Gastroesophageal sphincter (tissue), 4 donors: ENCODE data around the gene FFAR3. TPM values are rescaled to one million over a fixed set of nuclear protein-coding genes. Genes with fewer than 3 reads are reported as not detected.

Experiments used
- ATAC-seq: fragments of 150-250 bp; one replicate; pipeline ENCODE4 v1.9.1; 2016; ENCODE audit warnings: mild to moderate bottlenecking, moderate library complexity
- H3K27ac ChIP-seq, 4 donors: fragments of 200-600 bp; sonication (generic) in 3 of 4; 1 replicate in 3 of 4; 2 replicates in 1 of 4; pipeline ENCODE4 v1.5.1; 2016 to 2019
- H3K27me3 ChIP-seq: fragments of 200-600 bp; sonication (generic); one replicate; pipeline ENCODE4 v1.5.1; 2019
- H3K36me3 ChIP-seq, 2 donors: fragments of 200-600 bp; sonication (generic); one replicate each; pipeline ENCODE4 v1.5.1; 2019; ENCODE audit warnings: control low read depth in 1 of 2
- H3K4me1 ChIP-seq, 3 donors: fragments of 200-600 bp; sonication (generic); 1 replicate in 2 of 3; 2 replicates in 1 of 3; pipeline ENCODE4 v1.5.1; 2016 to 2019; ENCODE audit warnings: control low read depth in 2 of 3
- H3K4me3 ChIP-seq, 2 donors: fragments of 200-600 bp; sonication (generic); one replicate each; pipeline ENCODE4 v1.5.1; 2019; ENCODE audit warnings: mild to moderate bottlenecking in 1 of 2, moderate library complexity in 1 of 2
- H3K9me3 ChIP-seq, 3 donors: fragments of 200-600 bp; sonication (generic); one replicate each; pipeline ENCODE4 v1.5.1; 2017 to 2019; ENCODE audit warnings: control low read depth in 2 of 3
- EP300 ChIP-seq: sonication (generic); formaldehyde crosslinking; IDR thresholded peaks from one replicate; pipeline ENCODE4 v1.6.1; 2017; ENCODE audit warnings: antibody characterized with exemption, mild to moderate bottlenecking
- POLR2A ChIP-seq, 2 donors: fragments of 450-650 bp; IDR thresholded peaks; one replicate each; pipeline ENCODE4 v1.6.1; 2017; ENCODE audit warnings: antibody characterized with exemption in 2 of 2, mild to moderate bottlenecking in 2 of 2, moderate library complexity in 1 of 2
- POLR2AphosphoS5 ChIP-seq: sonication (generic); formaldehyde crosslinking; IDR thresholded peaks from one replicate; pipeline ENCODE4 v1.6.1; 2017; ENCODE audit warnings: antibody characterized with exemption
- WGBS, 2 donors: methylation state at CpG; one replicate each; pipeline ENCODE4 v1.1.5; 2018; ENCODE audit warnings: low coverage in 1 of 2; 5-methylcytosine and 5-hydroxymethylcytosine counted together
- total RNA-seq, 4 donors: library from RNA; depleted of rRNA; stranded (reverse); fragments of >200 nt; gene quantifications; one replicate each; pipeline ENCODE4 v1.1.0, GENCODE V29; 2016
- TF ChIP-seq, protein P1 (sequence below), 4 experiments: fragments of 200-600 bp in 2 of 4; fragments of 450-650 bp in 2 of 4; sonication (generic) in 1 of 4; IDR thresholded peaks; one replicate each; pipeline ENCODE4 v1.5.1; 2017 to 2019; ENCODE audit warnings: antibody characterized with exemption in 4 of 4, mild to moderate bottlenecking in 2 of 4, moderate library complexity in 2 of 4

Gene FFAR3
- total RNA-seq, 4 donors from 2014 or later = 0.13 TPM; not detected in 3

- H3K36me3 ChIP-seq = no peaks in the 10 kb centered on the region
- no peaks in the 10 kb centered on the region for H3K9me3 ChIP-seq
- no peaks in the 10 kb centered on the region for H3K4me1 ChIP-seq
- no peak overlapping the region for H3K4me3 ChIP-seq
- H3K27me3 ChIP-seq = peaks cover 41% of the 10 kb centered on the region
- 80 to 83% methylated on average over 1 to 4 of the region's 16 CpGs for WGBS, 2 donors
- ATAC-seq = no peak
- no peak overlapping the region for H3K27ac ChIP-seq
- TF ChIP-seq, protein P1, sequence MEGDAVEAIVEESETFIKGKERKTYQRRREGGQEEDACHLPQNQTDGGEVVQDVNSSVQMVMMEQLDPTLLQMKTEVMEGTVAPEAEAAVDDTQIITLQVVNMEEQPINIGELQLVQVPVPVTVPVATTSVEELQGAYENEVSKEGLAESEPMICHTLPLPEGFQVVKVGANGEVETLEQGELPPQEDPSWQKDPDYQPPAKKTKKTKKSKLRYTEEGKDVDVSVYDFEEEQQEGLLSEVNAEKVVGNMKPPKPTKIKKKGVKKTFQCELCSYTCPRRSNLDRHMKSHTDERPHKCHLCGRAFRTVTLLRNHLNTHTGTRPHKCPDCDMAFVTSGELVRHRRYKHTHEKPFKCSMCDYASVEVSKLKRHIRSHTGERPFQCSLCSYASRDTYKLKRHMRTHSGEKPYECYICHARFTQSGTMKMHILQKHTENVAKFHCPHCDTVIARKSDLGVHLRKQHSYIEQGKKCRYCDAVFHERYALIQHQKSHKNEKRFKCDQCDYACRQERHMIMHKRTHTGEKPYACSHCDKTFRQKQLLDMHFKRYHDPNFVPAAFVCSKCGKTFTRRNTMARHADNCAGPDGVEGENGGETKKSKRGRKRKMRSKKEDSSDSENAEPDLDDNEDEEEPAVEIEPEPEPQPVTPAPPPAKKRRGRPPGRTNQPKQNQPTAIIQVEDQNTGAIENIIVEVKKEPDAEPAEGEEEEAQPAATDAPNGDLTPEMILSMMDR (IDR thresholded peaks at IDR 0.05) = no peak
- TF ChIP-seq EP300 = no peak
- no peak for TF ChIP-seq POLR2A (IDR thresholded peaks at IDR 0.05)
- TF ChIP-seq POLR2AphosphoS5 = no peak
Measured at GRCh38 chr19:35341006-35341405, 17.3 kb upstream of the FFAR3 start.

GRCh38 chr19:35341565-35342225 lies 16.6 kb upstream of the FFAR3 start:
- no peak for ATAC-seq
- no peak overlapping the region for H3K4me3 ChIP-seq
- H3K9me3 ChIP-seq = no peaks in the 10 kb centered on the region
- no peaks in the 10 kb centered on the region for H3K4me1 ChIP-seq
- TF ChIP-seq POLR2AphosphoS5 (no peak), EP300 (no peak), POLR2A (IDR thresholded peaks at IDR 0.05) (no peak)
- TF ChIP-seq, protein P1 (IDR thresholded peaks at IDR 0.05) = no peak
- no peak overlapping the region for H3K27ac ChIP-seq
- no peaks in the 10 kb centered on the region for H3K36me3 ChIP-seq
- WGBS, 2 donors = 78 to 93% methylated on average over 8 to 11 of the region's 14 CpGs
- H3K27me3 ChIP-seq = peaks cover 47% of the 10 kb centered on the region

DNA sequence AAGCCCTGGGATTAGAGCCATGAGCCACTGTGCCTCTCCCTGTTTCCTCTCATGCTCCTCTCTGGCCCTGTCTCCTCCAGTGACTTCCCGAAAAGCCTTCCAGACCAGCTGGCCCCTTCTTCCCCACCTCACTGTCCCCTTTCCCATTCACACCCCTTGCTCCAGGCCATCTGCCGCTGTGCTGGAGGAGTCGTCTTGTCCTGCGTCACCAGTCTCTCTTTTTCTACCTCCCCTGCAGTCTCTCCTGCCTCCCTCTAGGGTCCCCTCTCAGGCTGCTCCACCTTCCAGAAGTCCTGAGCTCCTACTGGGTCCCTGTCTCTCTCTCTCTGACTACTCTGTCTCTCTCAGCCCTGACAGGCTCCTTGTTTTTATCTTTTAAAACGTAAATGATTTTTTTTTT lies 15.8 kb upstream of the FFAR3 start:
- no peak for ATAC-seq
- WGBS, 2 donors = 44 to 53% methylated on average over 4 to 5 of the region's 5 CpGs
- no peak overlapping the region for H3K27ac ChIP-seq
- H3K9me3 ChIP-seq = no peaks in the 10 kb centered on the region
- no peaks in the 10 kb centered on the region for H3K4me1 ChIP-seq
- TF ChIP-seq, protein P1 (IDR thresholded peaks at IDR 0.05) = no peak
- TF ChIP-seq EP300 (no peak), POLR2A (IDR thresholded peaks at IDR 0.05) (no peak), POLR2AphosphoS5 (no peak)
- H3K36me3 ChIP-seq = no peaks in the 10 kb centered on the region
- peaks cover 43% of the 10 kb centered on the region for H3K27me3 ChIP-seq
- H3K4me3 ChIP-seq = no peak overlapping the region

DNA sequence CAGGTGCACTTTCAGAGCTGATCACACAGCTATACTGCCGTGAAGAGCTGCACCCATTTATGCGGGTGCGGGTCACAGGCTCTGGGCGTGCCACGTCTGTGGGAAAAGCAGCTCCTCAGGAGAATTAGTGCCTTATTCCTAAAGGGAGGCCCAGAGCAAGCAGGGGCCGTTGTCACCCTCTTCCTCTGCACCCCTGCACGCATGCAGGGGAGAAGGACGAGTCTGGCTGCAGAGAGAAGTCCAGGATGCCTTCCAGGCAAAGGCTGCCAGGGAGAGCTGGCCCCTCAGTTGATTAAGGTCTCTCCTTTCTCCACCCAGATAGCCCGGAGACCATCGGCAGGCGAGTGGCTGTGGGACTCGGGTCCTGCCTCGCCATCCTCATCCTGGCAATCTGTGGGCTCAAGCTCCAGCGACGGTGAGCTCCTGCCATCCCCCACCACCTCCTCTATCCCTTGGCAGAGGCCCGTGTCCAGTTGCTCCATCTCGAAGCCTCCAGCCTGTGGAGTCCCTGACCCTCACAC lies 13.7 kb upstream of the FFAR3 start:
- H3K9me3 ChIP-seq = no peaks in the 10 kb centered on the region
- H3K4me1 ChIP-seq = no peaks in the 10 kb centered on the region
- 100% methylated on average over 1 of the region's 17 CpGs; no CpG with 5 or more reads in 1 of the 2 donors for WGBS, 2 donors
- H3K4me3 ChIP-seq = no peak overlapping the region
- peaks cover 34% of the 10 kb centered on the region for H3K27me3 ChIP-seq
- TF ChIP-seq POLR2AphosphoS5 (no peak), EP300 (no peak), POLR2A (IDR thresholded peaks at IDR 0.05) (no peak)
- TF ChIP-seq, protein P1 (IDR thresholded peaks at IDR 0.05) = no peak
- H3K36me3 ChIP-seq = no peaks in the 10 kb centered on the region
- H3K27ac ChIP-seq = no peak overlapping the region
- no peak for ATAC-seq

DNA sequence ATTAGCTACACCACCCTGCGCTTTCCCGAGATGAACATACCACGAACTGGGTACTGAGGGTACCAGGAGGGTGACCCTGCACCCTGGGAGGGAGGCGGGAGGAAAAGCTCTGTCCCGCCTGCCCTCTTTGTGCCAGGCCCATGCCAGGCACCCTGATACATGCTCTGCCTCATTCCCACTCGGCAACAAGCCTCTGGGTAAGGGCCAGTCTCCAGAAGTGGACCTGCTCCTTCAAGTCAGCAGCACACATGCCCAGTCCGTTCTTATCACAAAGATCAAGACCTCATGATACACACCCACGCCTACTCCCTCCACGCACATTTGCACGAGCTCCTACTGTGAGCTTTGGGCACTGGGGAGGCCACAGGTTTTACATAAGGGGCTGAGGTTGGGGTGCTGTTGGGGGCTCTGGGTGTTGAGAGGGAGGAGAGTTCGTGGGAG lies 12.6 kb upstream of the FFAR3 start:
- Histone ChIP-seq H3K4me3 (no peak overlapping the region), H3K27ac (no peak overlapping the region), H3K27me3 (peaks cover 45% of the 10 kb centered on the region), H3K36me3 (no peaks in the 10 kb centered on the region), H3K9me3 (no peaks in the 10 kb centered on the region), H3K4me1 (no peaks in the 10 kb centered on the region)
- 60% methylated on average over 1 of the region's 11 CpGs; no CpG with 5 or more reads in 1 of the 2 donors for WGBS, 2 donors
- TF ChIP-seq POLR2AphosphoS5 (no peak), EP300 (no peak), POLR2A (IDR thresholded peaks at IDR 0.05) (no peak)
- TF ChIP-seq, protein P1 (IDR thresholded peaks at IDR 0.05) = no peak
- no peak for ATAC-seq
